Adipocyte (in vitro differentiated cells): Measurements from ENCODE around the gene SMIM27.
"Not testable (repeated sequence)": the region's sequence is repeated elsewhere in the genome, so short reads cannot be mapped to it uniquely, and the experiment has no call there.

Source experiments
- DNase-seq: peaks from one replicate; pipeline ENCODE4 v3.0.0-alpha.2; 2015; ENCODE audit warnings: low read depth
- H3K27me3 ChIP-seq: replicated peaks from 2 replicates; pipeline ENCODE4 v1.7.0; 2013; ENCODE audit warnings: mild to moderate bottlenecking, low read length, moderate library complexity; ENCODE audit not compliant: control insufficient read depth, insufficient read depth
- H3K36me3 ChIP-seq: 2 replicates; pipeline ENCODE4 v1.7.0; 2013; ENCODE audit warnings: low read length, mild to moderate bottlenecking, moderate library complexity; ENCODE audit not compliant: control insufficient read depth, insufficient read depth, severe bottlenecking
- H3K4me1 ChIP-seq: 2 replicates; pipeline ENCODE4 v1.7.0; 2013; ENCODE audit warnings: mild to moderate bottlenecking, low read length, moderate library complexity; ENCODE audit not compliant: control insufficient read depth, insufficient read depth
- H3K4me3 ChIP-seq: 2 replicates; pipeline ENCODE4 v1.7.0; 2013; ENCODE audit warnings: mild to moderate bottlenecking, low read length, moderate library complexity
- H3K9ac ChIP-seq: 2 replicates; pipeline ENCODE4 v1.7.0; 2013; ENCODE audit warnings: mild to moderate bottlenecking, low read length, moderate library complexity
- H3K9me3 ChIP-seq: 2 replicates; pipeline ENCODE4 v1.7.0; 2013; ENCODE audit warnings: mild to moderate bottlenecking, low read length, moderate library complexity; ENCODE audit not compliant: control insufficient read depth

Gene SMIM27

DNA sequence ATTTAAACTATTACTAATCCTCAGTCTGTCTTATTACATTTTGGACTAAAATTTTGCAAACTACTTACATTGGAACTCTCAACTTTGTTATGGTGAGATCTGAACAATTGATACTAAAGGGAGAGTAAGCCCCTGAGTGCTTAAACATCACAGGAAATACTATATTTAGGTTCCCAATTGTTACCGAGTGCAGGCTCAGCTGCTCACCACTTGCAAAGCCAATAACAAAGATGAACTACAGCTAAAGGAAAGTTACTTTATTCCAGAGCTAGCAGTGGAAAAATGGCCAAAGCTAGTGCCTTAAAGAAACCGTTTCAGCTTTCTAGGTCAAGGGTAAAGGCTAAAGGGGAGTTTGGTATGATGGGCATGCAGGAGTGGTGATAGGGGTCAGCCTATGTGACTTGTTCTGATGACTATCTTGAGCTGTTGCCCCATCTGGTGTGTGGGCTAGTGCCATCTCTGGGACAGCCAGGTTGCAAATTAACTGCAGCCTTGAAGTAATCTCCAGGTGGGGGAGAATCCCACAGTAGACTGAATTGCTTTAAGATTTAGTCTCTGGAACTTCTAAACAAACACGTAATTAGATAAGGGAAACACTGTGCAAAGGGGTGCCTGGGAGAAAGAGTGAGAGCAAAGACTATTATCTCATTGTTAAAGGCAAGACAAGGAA, 28.6 kb downstream of the SMIM27 start:
- Histone ChIP-seq H3K4me3 (no peak overlapping the region), H3K36me3 (no peaks in the 10 kb centered on the region), H3K27me3 (no peaks in the 10 kb centered on the region), H3K9ac (peak overlapping the region; percentile 3), H3K9me3 (no peaks in the 10 kb centered on the region), H3K4me1 (peaks cover 9% of the 10 kb centered on the region)
- DNase-seq = no peak

DNA sequence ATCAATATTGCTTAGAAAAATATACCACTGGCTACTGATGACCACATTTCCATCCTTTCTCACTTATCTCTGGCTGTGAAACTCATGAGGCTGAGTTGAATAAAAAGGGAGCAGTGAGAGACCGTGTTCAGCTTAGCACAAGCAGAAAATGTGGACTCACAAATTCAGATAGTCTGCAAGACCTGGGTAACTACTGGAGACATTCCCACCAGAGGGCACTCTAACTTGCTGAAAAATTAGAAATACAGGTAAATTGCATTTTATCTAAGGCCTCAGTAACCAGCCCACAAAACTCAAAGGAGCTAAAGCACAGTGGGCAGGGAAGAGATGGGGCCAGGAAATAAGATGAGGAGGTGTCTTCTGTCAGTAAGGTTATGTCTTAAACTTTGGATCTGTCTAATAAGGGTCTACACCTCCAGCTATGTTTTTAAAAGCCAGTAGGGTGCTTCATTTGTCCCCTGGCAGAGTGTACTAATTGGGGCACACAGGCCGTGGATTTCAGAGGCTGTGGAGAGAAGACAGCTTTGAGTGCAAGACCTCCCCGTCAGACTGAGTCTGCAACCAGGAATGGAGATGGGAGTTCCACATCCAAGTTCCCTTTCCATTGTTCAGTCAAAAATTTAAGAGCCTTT, 29.5 kb downstream of the SMIM27 start:
- no peak overlapping the region for H3K4me3 ChIP-seq
- DNase-seq = peak; percentile 74

DNA sequence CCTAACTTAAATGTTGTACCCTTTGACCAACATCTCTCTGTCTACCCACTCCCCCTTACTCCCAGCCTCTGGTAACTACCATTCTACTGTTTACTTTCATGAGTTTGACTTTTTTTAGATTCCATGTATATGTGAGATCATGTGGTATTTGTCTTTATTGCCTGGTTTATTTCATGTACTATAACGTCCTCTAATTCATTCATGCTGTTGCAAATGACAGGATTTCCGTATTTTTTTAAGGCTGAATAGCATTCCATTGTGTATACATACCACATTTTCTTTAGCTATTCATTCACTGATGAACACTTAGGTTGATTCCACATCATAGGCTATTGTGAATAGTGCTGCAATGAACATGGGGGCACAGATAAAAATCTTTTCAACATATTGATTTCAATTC, 32.7 kb downstream of the SMIM27 start:
- peaks cover 15% of the 10 kb centered on the region for H3K4me1 ChIP-seq
- H3K27me3 ChIP-seq = no peaks in the 10 kb centered on the region

More for the DNA sequence above, 29.5 kb downstream of the SMIM27 start:
- Histone ChIP-seq H3K9ac (peak overlapping the region; percentile 3), H3K9me3 (no peaks in the 10 kb centered on the region), H3K36me3 (no peaks in the 10 kb centered on the region), H3K27me3 (no peaks in the 10 kb centered on the region), H3K4me1 (peaks cover 9% of the 10 kb centered on the region)

DNA sequence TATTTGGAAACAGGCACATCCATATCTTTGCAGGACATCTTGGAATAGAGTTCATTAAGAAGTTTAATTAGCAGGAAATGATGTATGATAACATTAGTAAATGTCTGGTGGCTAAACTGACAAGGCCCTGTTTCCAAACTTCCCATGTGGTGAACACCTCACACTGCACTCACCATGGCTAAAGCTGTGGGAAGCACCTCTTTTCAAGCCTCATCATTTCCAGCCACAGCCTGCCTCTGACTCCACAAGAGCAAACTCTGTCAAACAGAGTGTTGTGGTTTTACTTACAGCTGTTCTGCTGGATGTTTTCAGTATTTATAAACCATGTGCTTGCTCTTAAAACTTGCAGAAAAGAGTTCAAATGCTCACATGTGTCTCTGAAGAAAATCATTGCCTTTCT, 35.8 kb downstream of the SMIM27 start:
- DNase-seq = no peak
- Histone ChIP-seq H3K27me3 (no peaks in the 10 kb centered on the region), H3K9me3 (no peaks in the 10 kb centered on the region), H3K9ac (no peak overlapping the region), H3K4me3 (no peak overlapping the region), H3K4me1 (peaks cover 6% of the 10 kb centered on the region), H3K36me3 (no peaks in the 10 kb centered on the region)

More for the DNA sequence above, 32.7 kb downstream of the SMIM27 start:
- DNase-seq = peak; percentile 16
- Histone ChIP-seq H3K4me3 (no peak overlapping the region), H3K36me3 (no peaks in the 10 kb centered on the region), H3K9me3 (no peaks in the 10 kb centered on the region), H3K9ac (no peak overlapping the region)

DNA sequence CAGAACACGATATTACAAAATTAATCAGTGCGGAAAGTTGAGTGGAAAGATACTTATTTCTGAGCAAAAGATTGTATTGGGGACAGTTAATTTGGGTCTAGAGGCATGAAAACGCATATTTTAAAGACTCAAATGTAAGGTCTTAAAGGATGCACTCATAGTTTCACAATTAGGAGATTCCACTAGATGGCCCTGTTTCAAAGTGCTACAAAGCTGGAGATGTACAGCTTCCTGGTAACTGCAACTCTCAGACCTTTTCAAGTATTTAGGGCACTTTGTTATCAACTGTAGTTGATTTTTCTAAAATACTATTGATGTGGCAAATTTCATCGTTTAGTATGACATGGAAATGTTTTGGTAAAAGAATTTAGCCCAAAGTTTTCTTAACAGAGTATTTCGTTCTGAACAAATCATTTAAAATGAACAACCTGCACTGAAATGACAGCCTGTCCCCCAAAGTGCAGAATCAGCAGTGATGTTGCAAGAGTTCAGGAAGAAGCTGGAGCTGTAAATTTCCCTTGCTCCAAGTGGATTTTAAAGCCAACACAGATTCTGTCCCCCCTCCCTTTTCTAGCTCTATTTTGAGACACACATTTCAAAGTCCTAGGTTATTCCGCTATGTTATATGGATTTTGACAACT, 37.1 kb downstream of the SMIM27 start:
- DNase-seq = peak; percentile 74
- Histone ChIP-seq H3K27me3 (no peaks in the 10 kb centered on the region), H3K4me3 (no peak overlapping the region)

DNA sequence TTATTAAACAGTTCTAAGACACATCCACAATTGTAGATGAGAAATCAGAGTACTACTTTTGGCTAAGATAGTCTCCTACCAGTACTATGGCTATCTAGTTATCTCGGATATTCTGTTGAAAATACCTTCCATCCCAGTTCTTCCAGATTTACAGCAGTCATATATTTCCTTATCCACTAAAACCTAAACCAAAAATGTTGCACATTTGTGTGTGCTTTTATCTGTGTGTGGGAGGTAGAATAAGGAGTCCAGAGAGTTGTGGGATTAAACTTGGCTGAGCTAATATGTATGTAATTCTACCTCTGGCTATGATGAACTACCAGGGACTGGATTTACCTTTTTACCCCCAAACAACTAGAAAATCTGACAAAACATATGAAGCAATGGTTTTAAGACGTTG, 38.3 kb downstream of the SMIM27 start:
- H3K4me1 ChIP-seq = peaks cover 6% of the 10 kb centered on the region
- H3K9ac ChIP-seq = no peak overlapping the region
- H3K36me3 ChIP-seq = no peaks in the 10 kb centered on the region
- no peak overlapping the region for H3K4me3 ChIP-seq
- DNase-seq = no peak
- H3K9me3 ChIP-seq = no peaks in the 10 kb centered on the region
- no peaks in the 10 kb centered on the region for H3K27me3 ChIP-seq

More for the DNA sequence above, 37.1 kb downstream of the SMIM27 start:
- Histone ChIP-seq H3K9ac (no peak overlapping the region), H3K9me3 (no peaks in the 10 kb centered on the region), H3K4me1 (peaks cover 6% of the 10 kb centered on the region), H3K36me3 (no peaks in the 10 kb centered on the region)

DNA sequence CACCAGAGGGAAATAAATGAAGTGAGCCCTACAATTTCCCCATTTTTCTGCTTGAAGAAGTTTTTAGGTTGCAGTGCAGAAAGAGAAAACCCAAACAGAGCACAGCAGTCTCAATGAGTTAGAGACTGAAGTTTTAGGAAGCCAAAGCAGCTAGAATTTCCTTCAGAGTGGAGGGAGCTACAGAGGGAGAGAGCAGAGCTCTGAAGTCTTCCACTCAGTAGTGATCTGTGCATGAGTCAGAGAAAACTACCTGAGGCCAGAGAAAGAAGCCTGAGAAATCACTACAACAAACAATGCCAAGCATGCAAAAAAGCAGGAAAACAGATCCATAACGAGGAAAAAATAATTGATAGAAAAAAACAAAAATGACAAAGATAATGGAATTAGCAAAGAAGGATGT, 38.8 kb downstream of the SMIM27 start:
- DNase-seq = no peak
- Histone ChIP-seq H3K4me3 (no peak overlapping the region), H3K9ac (no peak overlapping the region), H3K27me3 (no peaks in the 10 kb centered on the region), H3K9me3 (no peaks in the 10 kb centered on the region), H3K36me3 (no peaks in the 10 kb centered on the region), H3K4me1 (peaks cover 6% of the 10 kb centered on the region)

DNA sequence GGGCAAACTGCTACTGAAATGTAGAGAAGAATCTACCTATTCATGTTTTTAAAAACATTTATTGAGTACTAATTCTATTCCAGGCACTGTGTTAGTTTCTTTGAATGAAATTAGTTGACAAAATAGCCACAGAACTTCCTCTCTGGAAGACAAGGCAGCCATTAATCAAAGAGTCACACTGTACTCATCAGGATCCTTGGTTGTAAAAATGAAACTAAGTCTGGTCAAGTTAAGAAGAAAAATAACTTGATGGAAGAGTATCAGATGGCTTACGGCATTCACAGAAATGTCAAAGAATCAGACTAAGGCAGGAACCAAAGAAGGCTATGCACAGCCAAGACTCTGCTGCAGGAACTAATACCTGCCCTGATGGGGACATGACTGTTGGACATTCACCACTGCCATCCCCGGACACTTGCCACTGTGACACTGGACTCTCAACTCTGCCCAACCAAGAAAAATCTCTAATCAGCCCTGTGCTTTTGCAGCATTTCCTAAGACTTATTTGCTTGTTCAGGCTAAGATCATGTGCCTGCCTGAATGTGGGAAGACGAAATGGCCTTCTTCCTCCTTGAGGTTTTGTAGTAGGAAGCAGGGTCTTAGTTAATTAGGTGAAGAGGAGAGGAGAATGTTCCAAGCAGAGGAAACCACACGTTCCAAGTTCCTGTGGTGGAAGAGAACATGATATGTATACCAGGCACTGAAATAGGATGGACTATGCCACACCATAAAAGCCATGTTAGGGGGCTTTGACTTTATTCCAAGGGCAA, 44.2 kb downstream of the SMIM27 start:
- Histone ChIP-seq H3K4me3 (no peak overlapping the region), H3K36me3 (no peaks in the 10 kb centered on the region)
- no peak for DNase-seq

DNA sequence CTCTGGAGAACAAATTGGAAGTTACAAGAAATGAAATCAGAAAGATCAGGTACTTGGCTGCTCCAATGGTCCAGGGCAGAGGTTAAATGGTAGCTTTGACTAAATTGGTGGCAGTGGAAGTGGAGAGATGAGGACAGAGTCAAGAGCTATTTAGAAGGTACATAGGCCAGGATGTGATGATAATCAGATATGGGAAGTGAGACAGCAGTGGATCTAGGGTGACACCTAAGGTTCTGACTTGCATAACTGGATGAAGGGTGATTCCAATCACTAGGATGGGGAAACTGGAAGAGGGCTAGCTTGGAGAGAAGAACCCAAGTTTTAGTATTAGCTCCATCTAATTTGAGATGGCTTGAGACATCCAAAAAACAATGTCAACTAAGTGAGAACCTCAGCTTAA, 44.8 kb downstream of the SMIM27 start:
- Histone ChIP-seq H3K27me3 (peaks cover 8% of the 10 kb centered on the region), H3K4me1 (no peaks in the 10 kb centered on the region), H3K4me3 (no peak overlapping the region), H3K9ac (no peak overlapping the region), H3K9me3 (no peaks in the 10 kb centered on the region), H3K36me3 (no peaks in the 10 kb centered on the region)
- no peak for DNase-seq

More for the DNA sequence above, 44.2 kb downstream of the SMIM27 start:
- peaks cover 4% of the 10 kb centered on the region for H3K27me3 ChIP-seq
- no peak overlapping the region for H3K9ac ChIP-seq
- no peaks in the 10 kb centered on the region for H3K4me1 ChIP-seq
- no peaks in the 10 kb centered on the region for H3K9me3 ChIP-seq

DNA sequence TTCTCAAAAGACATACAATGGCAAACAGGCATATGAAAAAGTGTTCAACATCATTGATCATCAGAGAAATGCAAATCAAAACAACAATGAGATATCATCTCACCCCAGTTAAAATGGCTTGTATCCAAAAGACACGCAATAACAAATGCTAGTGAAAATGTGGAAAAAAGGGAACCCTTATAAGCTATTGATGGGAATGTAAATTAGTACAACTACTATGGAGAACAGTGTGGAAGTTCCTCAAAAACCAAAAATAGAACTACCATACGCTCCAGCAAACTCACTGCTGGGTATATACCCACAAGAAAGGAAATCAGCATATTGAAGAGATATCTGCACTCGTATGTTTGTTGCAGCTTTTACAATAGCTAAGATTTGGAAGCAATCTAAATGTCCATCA, 46.9 kb downstream of the SMIM27 start:
- not testable (repeated sequence) for H3K9ac ChIP-seq, DNase-seq, H3K36me3 ChIP-seq, H3K4me1 ChIP-seq, H3K4me3 ChIP-seq, H3K9me3 ChIP-seq, H3K27me3 ChIP-seq
